ENCODE measurements around the gene TMEM179.

The TMEM179 gene

DNA sequence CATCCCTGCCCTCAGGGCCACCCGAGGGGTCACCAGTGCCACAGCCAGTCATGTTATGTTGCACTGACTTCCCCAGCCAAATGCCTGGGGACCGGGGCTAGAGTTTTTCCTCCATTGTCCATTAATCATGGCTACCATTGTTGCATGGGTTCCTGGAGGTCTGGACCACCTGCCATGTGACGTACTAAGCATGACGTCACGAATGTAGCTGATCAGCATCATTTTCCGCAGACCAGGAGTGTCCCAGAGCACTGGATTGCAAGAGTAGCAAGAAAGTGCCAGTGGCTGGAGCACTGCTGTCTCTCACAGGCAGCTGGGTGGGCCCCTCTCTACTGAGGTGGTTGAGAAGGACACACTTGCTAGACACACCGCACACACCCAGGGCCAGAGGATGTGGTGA lies 31.9 kb downstream of the TMEM179 start:
- no peak for DNase-seq (ENCODE audit: low read depth in 2 of 2, low spot score in 1 of 2)

- DNase-seq (ENCODE audit: low read depth in 2 of 2, low spot score in 1 of 2) = no peak
Observed at GRCh38 chr14:104572024-104572626, 32.4 kb downstream of the TMEM179 start.

DNA sequence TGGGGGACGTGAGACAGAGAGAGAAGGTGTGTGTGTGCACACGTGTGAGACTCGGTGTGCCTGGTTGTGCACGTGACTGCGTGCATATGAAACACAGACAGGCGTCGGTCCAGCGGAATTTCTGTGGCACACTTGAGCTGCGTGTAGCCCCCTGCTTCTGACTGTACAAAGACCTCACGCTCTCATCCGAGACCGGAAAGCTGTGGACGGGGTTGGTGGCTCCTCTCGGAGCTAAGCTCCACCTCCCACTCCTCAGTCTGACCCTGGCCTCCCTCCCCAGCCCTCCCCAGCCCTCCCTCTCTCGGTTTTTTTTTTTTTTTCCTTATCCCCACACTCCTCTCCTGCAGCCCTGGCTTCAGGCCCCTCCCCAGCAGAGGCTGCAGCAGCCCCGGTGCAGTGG lies 33.3 kb downstream of the TMEM179 start:
- DNase-seq (ENCODE audit: low read depth in 2 of 2, low spot score in 1 of 2) = no peak

DNA sequence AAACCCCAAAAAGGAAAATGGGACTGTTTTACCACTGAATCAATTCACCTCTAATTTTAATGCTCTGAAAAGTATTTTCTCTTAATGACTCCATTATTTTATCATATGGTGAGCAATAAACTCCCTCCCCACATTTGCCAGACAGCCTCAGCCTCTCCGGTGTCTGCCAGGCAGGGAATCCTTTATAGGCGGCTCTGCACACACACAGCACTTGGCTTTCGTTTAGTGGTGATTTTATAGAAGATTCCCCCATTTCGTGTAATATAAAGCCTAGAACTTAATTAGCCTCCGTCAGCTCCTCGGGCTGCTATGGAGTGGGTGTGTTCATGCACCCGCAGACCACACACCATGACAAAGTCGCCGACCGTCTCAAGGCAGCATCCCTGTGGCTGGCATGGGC lies 35.1 kb downstream of the TMEM179 start:
- no peak for DNase-seq (ENCODE audit: low read depth in 2 of 2, low spot score in 1 of 2)

DNA sequence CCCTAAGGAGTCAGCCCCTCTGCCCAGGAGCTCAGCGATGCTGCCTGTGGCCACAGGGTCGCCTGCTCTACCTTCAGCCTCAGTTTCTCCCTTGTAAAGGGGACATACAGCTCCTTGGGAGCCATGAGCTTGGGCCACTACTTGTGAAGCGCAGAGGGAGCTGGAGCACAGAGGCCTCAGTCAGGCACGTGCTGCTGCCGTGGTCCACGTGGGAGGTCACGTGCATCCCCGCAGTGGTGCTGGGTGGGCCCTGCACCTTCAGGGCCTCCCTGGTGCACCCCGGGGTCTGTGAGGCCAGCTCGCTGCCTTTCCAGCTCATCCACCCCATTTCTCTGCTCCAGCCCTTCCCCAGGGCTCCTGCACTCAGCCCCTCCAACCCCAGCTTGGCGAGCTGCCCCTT lies 36.0 kb downstream of the TMEM179 start:
- no peak for DNase-seq (ENCODE audit: low read depth in 2 of 2, low spot score in 1 of 2)

DNA sequence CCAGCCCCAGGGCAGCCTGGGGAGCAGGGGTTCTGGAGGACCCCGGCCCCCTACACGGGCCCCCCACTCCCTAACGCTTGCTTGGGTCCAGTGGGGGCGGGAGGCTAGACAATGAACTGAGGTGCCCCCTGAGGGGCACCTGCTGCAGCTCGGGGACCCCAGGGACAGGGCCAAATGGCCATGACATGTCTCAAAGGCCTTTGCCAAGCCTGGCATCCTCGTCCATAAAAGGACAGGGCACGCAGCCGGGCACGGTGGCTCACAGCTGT lies 36.7 kb downstream of the TMEM179 start:
- DNase-seq (ENCODE audit: low read depth in 2 of 2, low spot score in 1 of 2) = no peak

GRCh38 chr14:104567141-104567956 lies 37.2 kb downstream of the TMEM179 start:
- DNase-seq (ENCODE audit: low read depth in 2 of 2, low spot score in 1 of 2) = no peak

- no peak for DNase-seq (ENCODE audit: low read depth in 2 of 2, low spot score in 1 of 2)
Observed at GRCh38 chr14:104564744-104565679, 39.6 kb downstream of the TMEM179 start.

GRCh38 chr14:104563742-104564615 lies 40.6 kb downstream of the TMEM179 start:
- peak; percentile 22 to 37 for DNase-seq (ENCODE audit: low read depth in 2 of 2, low spot score in 1 of 2)

DNA sequence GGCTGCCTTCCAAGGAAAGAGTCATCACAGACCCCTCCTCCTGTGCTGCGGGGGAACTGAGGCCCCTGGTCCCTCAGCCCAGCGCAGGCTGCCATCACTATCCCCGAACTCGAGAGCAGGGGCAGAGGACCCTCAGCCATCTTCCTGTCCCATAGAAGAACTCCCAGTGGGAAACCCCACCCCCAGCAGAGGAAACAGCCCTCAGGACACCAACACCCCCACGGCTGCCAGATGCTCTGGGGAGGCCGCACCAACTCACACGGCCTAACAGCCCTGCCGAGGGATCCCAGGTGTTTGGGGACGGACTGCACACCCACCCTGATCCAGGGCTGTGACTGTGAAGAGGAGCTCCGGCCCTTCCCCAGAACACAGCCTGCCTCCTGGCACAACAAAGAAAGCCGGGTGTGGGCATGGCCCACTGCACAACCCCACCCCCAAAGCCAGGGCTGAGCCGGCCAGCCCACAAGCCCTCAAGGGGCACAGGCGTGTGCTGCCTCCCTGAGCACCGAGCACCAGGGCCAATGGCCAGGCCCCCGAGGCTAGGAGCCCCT lies 41.3 kb downstream of the TMEM179 start:
- no peak for DNase-seq (ENCODE audit: low read depth in 2 of 2, low spot score in 1 of 2)

DNA sequence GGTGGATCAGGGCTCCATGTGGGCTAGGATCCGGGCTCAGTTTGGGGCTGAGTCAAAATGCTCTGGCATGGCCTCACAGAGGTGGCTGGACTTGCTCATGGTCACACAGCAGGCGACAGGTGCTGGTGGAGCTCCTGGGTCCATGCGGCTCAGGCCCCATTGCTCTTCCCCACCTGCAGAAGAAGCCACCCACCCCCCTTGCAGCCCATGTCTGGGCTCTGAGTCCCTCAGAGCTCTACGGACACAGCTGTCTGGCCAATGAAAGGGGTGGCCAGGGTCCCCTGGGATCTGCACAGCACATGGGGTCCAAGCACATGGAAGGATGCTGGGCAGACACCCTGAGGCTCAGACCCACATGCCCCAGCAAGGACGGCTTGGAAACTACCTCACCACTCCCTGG lies 42.0 kb downstream of the TMEM179 start:
- no peak for DNase-seq (ENCODE audit: low read depth in 2 of 2, low spot score in 1 of 2)

DNA sequence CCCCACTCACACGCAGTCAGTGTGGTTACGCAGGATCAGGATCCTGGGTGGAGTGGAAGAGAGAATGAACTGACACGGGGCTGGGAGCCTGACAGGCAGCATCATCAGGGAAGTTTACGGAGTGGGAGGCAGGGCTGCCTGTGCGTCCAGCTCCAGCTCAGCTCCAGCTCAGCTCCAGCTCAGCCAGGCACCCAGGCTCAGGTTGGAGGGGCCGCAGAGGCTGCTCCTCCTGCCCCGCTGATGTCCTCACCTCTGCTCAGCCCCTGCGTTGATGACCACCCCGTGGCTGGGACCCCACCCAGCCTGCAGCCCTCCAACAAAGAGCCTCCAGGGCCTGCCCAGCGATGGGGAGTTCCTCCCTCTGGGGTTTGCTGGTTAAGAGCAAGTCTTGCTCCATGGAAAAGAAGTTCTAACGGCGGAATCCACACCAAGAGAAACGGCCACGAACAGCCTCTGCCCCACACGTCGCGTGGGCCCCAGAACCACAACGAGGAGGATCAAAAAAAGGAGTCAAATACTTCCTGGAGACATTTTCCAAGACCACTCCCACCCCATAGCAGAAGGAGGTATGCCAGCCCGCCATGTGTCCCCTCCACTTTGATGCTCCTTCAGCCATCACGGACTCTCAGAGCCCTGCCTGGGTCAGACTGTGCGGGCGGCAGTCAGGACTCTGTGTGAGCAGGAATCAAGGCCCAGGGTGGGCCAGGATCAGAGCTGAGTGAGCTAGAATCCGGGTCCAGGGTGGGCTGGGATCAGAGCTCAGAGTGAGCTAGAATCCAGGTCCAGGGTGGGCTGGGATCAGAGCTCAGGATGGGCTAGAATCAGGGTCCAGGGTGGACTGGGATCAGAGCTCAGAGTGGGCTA lies 42.7 kb downstream of the TMEM179 start:
- DNase-seq (ENCODE audit: low read depth in 2 of 2, low spot score in 1 of 2) = no peak

DNA sequence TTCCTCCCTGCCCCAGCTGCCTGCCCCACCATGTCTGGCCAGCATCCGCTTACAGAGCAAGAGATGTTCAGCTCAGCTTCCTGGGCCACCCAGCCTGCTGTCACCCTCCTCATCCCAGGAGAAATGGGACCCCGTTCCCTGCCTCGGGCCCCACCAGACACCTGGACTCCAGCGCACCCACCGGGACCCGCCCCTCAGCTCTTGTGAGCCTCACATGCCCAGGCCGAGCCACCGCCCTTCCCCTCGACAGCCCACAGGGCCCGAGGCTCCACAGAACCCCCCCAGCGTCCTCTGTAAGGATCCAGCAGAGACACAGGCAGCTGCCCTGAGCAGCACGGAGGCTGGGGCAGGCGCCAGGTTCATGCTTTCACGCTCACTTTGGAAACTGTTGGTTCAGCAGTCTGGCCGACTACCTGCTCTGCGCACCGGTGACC lies 43.4 kb downstream of the TMEM179 start:
- DNase-seq (ENCODE audit: low read depth in 2 of 2, low spot score in 1 of 2) = no peak

DNA sequence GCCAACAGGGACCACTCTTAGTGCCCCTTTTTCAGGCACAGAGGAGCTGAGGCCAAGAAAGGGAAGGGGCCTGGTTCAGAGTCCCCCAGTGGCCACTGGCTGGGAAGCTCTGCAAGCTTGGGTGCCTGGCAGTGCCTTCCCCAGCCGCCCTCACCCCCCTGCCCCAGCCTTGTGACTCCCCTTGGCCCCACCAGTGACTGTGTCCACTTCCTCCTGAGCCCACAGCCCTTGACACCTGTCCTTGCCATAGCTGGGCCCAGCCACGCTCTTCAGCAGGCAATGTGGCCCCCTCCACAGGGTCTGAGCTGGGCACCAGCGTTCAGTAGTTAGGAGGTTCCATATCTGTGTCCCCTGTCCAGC lies 44.0 kb downstream of the TMEM179 start:
- no peak for DNase-seq (ENCODE audit: low read depth in 2 of 2, low spot score in 1 of 2)

DNA sequence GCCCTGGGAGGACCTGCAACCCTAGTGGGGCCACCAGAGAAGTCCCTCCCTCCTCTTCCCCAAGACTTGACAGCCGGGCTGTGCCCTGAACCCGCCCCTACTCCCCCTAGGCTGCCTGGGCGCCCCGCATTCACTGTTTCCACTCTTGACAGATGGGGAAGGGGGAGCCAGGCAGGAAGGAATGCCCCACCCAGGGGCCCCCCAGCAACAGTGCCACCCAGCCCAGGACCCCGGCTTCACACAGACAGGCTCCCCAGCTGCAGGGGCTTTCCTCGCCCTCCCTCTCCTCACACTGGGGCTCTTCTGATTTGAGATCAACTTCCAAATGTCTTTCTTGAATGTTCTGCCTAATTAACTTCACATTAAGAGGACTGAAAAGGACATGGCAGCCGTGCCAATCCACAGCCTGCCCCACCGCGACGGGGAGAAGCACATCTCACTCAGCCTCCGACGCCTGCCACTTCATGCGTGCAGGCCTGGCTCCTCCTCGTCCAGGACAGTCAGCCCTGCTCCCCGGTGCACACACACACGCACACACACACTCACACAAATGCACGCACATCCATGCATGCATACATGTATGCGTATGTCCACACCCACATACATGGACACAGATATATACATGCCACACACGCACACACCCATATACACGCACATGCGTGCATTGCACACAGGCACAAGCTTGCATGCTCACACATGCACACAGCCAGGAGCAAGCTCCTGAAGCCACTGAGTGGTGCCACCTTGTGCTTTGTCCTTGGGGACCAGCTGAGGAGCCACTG lies 44.6 kb downstream of the TMEM179 start:
- DNase-seq (ENCODE audit: low read depth in 2 of 2, low spot score in 1 of 2) = no peak

DNA sequence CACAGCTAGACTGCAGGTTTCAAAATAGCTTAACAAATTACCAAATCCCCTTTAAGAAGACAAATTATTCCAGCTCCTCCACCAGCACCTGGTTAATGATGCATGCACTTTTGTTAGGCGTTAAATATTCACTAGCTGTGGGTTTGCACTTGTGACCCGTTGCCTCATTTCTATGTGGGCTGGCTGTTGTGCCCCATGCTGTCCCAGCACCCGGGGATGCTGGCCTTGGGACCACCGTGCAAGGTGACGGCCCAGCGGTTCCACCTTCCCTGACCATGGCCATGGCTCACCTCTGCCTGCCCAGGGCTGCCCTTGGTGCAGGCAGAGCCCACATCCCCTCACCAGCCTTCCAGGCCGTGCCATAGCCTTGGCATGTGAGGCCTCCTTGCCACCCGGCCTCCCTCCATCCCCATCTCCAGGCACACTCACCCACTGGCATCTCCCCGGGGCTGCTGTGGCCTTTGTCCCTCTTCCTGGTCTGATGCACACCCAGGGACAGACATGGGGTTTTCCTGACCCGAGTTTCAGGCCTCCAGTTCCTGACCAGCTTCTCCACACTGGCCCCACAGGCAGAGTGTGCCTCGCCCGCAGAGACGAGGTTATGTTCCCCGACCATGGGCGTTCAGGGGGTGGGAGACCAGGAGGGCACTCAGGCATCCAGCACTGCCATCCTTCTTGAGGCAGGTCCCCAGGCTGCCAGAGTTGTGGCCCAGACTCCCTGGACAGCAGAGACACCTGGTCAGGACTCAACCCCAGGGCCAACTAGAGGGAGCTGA lies 45.4 kb downstream of the TMEM179 start:
- DNase-seq (ENCODE audit: low read depth in 2 of 2, low spot score in 1 of 2) = no peak

- DNase-seq (ENCODE audit: low read depth in 2 of 2, low spot score in 1 of 2) = no peak
Observed at GRCh38 chr14:104558231-104559027, 46.1 kb downstream of the TMEM179 start.

GRCh38 chr14:104557766-104558165 lies 46.8 kb downstream of the TMEM179 start:
- DNase-seq (ENCODE audit: low read depth in 2 of 2, low spot score in 1 of 2) = no peak

All from stimulated activated CD8-positive, alpha-beta memory T cell treated with anti-CD3 and anti-CD28 coated beads, Interleukin-4, amount 100 ng/mL, for 1 hour (primary cell).